Osteoblast (primary cell): ENCODE results near the gene ADCK1. TPM values are rescaled to one million over a fixed set of nuclear protein-coding genes. Genes with fewer than 3 reads are reported as not detected.
A peak's percentile ranks its signal among the peaks of the same experiment; 100 is the strongest.

Source experiments
- DNase-seq: peaks from one replicate; pipeline ENCODE4 v3.0.0; 2011; ENCODE audit warnings: low spot score, mixed read lengths; ENCODE audit not compliant: insufficient read length; ENCODE audit errors: missing footprints
- H2AFZ ChIP-seq: 2 replicates; pipeline ENCODE4 v1.6.0; 2011; ENCODE audit warnings: mild to moderate bottlenecking, low read length
- H3K27ac ChIP-seq: 2 replicates; pipeline ENCODE4 v1.5.1; 2011; ENCODE audit warnings: mild to moderate bottlenecking, low read depth, low read length, moderate library complexity
- H3K27me3 ChIP-seq: 2 replicates; pipeline ENCODE4 v1.6.0; 2012; ENCODE audit warnings: mild to moderate bottlenecking, control low read depth, inconsistent platforms, low read length, moderate library complexity; ENCODE audit not compliant: insufficient read depth
- H3K36me3 ChIP-seq: 2 replicates; pipeline ENCODE4 v1.5.1; 2011; ENCODE audit warnings: mild to moderate bottlenecking, low read length, control low read depth, moderate library complexity; ENCODE audit not compliant: insufficient read depth
- H3K4me1 ChIP-seq: 2 replicates; pipeline ENCODE4 v1.5.1; 2011; ENCODE audit warnings: mild to moderate bottlenecking, low read length, control low read depth, moderate library complexity; ENCODE audit not compliant: insufficient read depth
- H3K4me2 ChIP-seq: 2 replicates; pipeline ENCODE4 v1.6.0; 2011; ENCODE audit warnings: mild to moderate bottlenecking, low read length; ENCODE audit not compliant: insufficient read depth
- H3K4me3 ChIP-seq: fragments of 200-600 bp; sonication (generic); 3 replicates; pipeline ENCODE4 v1.5.1; 2012; ENCODE audit warnings: mild to moderate bottlenecking, low read length, inconsistent platforms; ENCODE audit not compliant: insufficient read depth
- H3K79me2 ChIP-seq: 2 replicates; pipeline ENCODE4 v1.6.0; 2012; ENCODE audit warnings: mild to moderate bottlenecking, low read length, control low read depth, inconsistent platforms; ENCODE audit not compliant: insufficient read depth
- H3K9me3 ChIP-seq: 2 replicates; pipeline ENCODE4 v1.5.1; 2011; ENCODE audit warnings: low read depth, low read length, control low read depth
- H4K20me1 ChIP-seq: 2 replicates; pipeline ENCODE4 v1.6.0; 2012; ENCODE audit warnings: mild to moderate bottlenecking, low read length, control low read depth; ENCODE audit not compliant: insufficient read depth
- total RNA-seq: library from RNA; depleted of rRNA; stranded (reverse); fragments of >200 nt; gene quantifications from 2 replicates; pipeline ENCODE4 v1.2.3, GENCODE V29; 2012
- TF ChIP-seq, protein P1 (sequence below): IDR thresholded peaks from 2 replicates; pipeline ENCODE4 v1.5.1; 2011; ENCODE audit warnings: mild to moderate bottlenecking, low read depth, low read length, moderate library complexity; ENCODE audit errors: extremely low read depth

ADCK1 gene
- total RNA-seq, 1 donor = 9.0 TPM

DNA sequence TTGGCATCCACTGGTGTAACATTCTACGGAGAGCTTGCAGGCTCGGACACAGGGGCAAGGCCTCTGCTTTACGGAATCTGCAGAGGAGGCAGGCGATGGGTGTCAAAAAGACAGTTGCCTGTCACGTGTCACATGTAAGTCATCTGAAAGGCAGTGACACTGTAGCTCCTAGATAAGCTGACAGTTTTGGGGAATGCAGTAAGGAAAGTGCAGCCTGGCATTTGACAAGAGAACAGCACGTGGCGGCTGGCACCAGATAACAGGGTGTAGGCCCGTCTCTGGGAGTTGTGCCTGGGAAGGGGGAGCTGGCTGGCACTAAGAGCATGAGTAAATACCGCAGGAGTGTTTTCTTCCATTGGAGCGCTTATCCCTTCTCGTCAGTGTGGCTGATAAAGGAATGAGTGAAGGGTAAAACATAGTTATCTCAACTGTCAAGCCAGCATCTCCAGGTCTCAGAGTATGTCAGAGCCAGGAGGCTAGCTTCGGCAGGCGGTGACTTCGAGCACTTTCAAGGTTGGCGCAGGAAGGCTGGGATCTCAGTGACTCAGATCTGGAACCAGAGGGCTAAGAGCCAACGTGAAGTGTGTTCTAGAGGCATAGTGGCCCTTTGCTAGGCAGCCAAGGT is 26.1 kb downstream of the ADCK1 start:
- Histone ChIP-seq H3K4me1 (no peaks in the 10 kb centered on the region), H3K27me3 (no peaks in the 10 kb centered on the region), H2AFZ (no peak overlapping the region), H3K9me3 (no peaks in the 10 kb centered on the region), H3K4me3 (no peak overlapping the region), H3K4me2 (no peak overlapping the region), H4K20me1 (no peaks in the 10 kb centered on the region), H3K36me3 (no peaks in the 10 kb centered on the region), H3K27ac (no peak overlapping the region), H3K79me2 (no peaks in the 10 kb centered on the region)
- DNase-seq = no peak
- TF ChIP-seq, protein P1, sequence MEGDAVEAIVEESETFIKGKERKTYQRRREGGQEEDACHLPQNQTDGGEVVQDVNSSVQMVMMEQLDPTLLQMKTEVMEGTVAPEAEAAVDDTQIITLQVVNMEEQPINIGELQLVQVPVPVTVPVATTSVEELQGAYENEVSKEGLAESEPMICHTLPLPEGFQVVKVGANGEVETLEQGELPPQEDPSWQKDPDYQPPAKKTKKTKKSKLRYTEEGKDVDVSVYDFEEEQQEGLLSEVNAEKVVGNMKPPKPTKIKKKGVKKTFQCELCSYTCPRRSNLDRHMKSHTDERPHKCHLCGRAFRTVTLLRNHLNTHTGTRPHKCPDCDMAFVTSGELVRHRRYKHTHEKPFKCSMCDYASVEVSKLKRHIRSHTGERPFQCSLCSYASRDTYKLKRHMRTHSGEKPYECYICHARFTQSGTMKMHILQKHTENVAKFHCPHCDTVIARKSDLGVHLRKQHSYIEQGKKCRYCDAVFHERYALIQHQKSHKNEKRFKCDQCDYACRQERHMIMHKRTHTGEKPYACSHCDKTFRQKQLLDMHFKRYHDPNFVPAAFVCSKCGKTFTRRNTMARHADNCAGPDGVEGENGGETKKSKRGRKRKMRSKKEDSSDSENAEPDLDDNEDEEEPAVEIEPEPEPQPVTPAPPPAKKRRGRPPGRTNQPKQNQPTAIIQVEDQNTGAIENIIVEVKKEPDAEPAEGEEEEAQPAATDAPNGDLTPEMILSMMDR = no peak

DNA sequence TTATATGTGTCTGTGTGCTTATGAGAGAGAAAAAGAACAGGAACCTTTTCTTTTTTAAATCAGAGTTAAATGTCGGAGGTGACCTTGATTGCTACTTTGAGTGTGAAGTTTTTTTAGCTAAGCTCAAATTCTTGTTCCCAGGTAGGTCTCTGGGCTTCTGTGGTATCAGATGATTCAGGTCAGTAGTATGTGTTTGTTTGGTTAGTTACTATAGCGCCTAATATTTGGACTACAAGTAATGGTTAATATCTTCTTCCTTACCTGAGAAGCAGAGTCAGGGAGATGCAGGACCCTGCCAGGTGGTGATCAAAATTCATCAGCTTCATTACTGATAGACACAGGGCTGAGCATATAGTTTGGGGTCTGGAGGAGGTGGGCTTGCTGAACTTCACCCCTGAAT is 30.8 kb downstream of the ADCK1 start:
- no peak for DNase-seq
- TF ChIP-seq, protein P1 = no peak
- Histone ChIP-seq H3K4me3 (no peak overlapping the region), H2AFZ (no peak overlapping the region), H3K4me2 (no peak overlapping the region), H3K27me3 (no peaks in the 10 kb centered on the region), H3K4me1 (no peaks in the 10 kb centered on the region), H3K79me2 (no peaks in the 10 kb centered on the region), H3K27ac (no peak overlapping the region), H4K20me1 (no peaks in the 10 kb centered on the region), H3K9me3 (no peaks in the 10 kb centered on the region), H3K36me3 (no peaks in the 10 kb centered on the region)

DNA sequence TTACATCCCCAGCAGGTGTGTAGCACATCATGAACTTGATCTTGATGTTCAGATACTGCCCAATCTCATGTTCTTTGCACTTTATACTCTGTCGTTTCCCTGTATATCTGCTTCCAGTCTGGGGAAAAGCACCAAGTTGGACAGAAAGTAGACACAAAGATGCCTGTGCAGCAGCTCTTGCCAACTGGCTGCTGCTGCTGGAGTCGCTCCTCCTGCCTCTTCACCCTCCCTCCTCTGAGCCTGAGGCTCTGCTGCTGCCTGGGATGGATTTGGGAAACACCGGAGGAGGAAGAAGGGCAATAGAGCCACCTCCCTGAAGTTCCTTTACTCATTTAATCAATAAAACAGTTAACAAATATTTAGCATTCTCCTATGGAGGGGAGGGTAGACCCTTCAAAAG is 32.4 kb downstream of the ADCK1 start:
- no peak overlapping the region for H2AFZ ChIP-seq
- H3K27ac ChIP-seq = no peak overlapping the region
- H3K36me3 ChIP-seq = no peaks in the 10 kb centered on the region
- no peak for DNase-seq
- H3K27me3 ChIP-seq = no peaks in the 10 kb centered on the region
- no peak overlapping the region for H3K4me2 ChIP-seq
- H3K4me3 ChIP-seq = no peak overlapping the region
- H4K20me1 ChIP-seq = no peaks in the 10 kb centered on the region
- TF ChIP-seq, protein P1 = no peak
- no peaks in the 10 kb centered on the region for H3K4me1 ChIP-seq
- no peaks in the 10 kb centered on the region for H3K9me3 ChIP-seq
- H3K79me2 ChIP-seq = no peaks in the 10 kb centered on the region

DNA sequence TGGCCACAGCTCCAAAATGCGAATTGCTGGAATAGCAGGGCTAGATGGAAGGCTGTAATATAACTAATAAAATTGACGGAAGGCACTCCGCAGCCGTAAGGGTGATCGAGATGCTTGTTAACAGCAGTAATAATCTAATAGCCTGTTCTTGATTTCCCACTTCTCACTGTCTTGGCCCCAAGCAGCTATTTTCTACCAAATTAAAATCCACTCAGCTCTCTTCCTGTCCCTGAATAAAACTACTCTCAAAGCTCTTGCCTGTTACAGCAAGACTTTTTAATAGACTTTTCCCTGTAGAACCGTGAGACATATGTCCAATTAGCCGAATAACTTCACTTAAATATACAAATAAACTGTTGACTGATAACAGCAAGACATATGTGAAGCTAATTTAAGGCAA is 38.0 kb downstream of the ADCK1 start:
- no peaks in the 10 kb centered on the region for H3K9me3 ChIP-seq
- H3K4me1 ChIP-seq = no peaks in the 10 kb centered on the region
- no peaks in the 10 kb centered on the region for H3K27me3 ChIP-seq
- TF ChIP-seq, protein P1 = no peak
- H3K27ac ChIP-seq = no peak overlapping the region
- H3K4me2 ChIP-seq = no peak overlapping the region
- no peaks in the 10 kb centered on the region for H3K79me2 ChIP-seq
- H2AFZ ChIP-seq = no peak overlapping the region
- H3K4me3 ChIP-seq = no peak overlapping the region
- H4K20me1 ChIP-seq = no peaks in the 10 kb centered on the region
- no peaks in the 10 kb centered on the region for H3K36me3 ChIP-seq
- DNase-seq = peak; percentile 19
